ENCODE data around the gene GCDH.
"Not testable (repeated sequence)": the region's sequence is repeated elsewhere in the genome, so short reads cannot be mapped to it uniquely, and the experiment has no call there.

Gene GCDH

DNA sequence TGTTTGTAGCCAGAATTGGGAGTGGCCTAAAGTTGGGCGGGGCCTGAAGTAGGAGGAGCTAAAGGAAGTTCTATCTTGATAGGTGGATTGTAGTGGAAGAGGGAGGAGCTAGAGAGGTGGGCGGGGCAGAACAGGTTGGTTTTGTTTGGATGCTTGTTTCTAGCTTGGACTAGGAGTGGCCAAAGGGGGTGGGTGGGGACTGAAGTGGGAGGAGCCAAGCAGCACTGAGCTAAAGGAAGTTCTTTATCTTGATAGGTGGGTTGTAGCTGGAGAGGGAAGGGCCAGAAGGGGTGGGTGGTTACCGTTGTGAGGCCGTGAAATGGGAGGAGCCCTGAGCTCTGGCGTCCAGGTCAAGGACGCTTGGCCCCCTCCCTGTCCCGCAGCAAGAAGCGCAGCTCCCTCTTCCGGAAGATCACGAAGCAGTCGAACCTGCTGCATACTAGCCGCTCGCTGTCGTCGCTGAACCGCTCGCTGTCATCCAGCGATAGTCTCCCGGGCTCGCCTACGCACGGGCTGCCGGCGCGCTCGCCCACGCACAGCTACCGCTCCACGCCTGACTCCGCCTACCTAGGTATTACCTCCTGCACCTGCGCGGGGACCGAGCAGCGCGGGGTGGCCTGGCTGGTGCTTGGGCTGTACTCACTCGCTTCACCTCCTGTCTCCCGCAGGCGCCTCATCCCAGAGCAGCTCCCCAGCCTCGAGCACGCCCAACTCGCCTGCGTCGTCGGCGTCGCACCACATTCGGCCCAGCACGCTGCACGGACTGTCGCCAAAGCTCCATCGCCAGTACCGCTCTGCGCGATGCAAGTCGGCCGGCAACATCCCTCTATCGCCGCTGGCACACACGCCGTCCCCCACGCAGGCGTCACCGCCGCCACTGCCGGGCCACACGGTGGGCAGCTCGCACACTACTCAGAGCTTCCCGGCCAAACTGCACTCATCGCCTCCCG, 17.7 kb upstream of the GCDH start:
- DNase-seq (ENCODE audit: low read depth in 2 of 2, low spot score in 1 of 2) = peak in 1 of 2 donors; percentile 40

DNA sequence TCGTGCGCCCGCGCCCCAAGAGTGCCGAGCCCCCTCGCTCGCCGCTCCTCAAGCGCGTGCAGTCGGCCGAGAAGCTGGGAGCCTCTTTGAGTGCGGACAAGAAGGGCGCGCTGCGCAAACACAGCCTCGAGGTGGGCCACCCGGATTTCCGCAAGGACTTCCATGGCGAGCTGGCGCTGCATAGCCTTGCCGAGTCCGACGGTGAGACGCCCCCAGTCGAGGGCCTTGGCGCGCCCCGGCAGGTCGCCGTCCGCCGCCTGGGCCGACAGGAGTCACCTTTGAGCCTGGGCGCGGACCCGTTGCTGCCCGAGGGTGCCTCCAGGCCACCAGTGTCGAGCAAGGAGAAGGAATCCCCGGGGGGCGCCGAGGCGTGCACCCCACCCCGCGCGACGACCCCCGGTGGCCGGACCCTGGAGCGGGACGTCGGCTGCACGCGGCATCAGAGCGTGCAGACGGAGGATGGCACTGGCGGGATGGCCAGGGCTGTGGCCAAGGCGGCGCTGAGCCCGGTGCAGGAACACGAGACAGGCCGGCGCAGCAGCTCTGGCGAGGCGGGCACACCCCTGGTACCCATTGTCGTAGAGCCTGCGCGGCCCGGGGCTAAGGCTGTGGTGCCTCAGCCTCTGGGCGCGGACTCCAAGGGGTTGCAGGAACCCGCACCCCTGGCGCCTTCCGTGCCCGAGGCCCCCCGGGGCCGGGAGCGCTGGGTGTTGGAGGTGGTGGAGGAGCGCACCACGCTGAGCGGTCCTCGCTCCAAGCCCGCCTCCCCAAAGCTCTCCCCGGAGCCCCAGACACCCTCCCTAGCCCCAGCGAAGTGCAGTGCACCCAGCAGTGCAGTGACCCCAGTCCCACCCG, 16.8 kb upstream of the GCDH start:
- DNase-seq (ENCODE audit: low read depth in 2 of 2, low spot score in 1 of 2) = no peak

DNA sequence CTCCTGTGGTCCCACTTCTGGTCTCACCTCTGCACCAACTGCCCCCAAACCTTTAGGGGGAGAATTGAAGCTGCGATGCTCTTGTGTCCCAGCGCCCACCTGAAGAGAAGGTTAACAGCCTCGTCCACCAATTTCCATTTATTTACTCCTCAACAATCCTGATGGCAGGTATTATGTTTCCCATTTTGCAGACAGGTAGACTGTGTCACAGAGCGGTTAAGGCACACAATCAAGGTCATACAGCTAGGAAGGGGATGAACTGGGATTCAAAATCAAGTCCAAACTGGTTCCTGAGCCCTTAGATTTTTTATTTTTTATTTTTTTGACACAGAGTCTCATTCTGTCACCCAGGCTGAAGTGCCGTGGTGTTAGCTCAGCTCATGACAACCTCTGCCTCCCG, 15.9 kb upstream of the GCDH start:
- DNase-seq (ENCODE audit: low read depth in 2 of 2, low spot score in 1 of 2) = no peak

DNA sequence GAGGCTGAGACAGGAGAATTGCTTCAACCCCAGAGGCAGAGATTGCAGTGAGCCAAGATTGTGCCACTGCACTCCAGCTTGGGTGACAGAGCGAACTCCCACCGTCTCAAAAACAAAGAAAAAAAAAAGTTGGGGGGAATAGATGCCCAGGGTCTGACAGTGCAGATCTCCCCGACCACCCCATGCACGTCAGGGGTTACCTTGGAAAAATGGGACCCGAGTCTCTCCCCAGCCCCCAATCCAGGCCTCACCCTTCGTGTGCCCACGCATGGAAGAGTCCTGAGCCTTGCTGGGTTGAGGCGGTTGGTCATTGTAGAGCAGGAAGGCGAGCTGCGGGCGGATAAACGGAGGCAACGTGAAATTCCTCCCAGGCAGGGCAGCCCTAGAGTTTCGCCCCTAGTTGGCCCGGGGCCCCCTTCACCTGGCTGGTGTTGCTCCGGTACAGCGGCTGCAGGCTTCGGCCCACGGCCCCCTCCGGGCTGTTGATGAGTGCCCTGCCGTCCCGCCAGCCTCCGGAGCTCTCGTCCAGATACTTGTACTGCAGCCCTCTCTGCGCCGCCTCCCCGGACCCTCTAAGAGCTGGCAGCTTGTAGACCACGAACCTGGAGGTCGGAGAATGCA, 10.3 kb upstream of the GCDH start:
- no peak for DNase-seq (ENCODE audit: low read depth in 2 of 2, low spot score in 1 of 2)

DNA sequence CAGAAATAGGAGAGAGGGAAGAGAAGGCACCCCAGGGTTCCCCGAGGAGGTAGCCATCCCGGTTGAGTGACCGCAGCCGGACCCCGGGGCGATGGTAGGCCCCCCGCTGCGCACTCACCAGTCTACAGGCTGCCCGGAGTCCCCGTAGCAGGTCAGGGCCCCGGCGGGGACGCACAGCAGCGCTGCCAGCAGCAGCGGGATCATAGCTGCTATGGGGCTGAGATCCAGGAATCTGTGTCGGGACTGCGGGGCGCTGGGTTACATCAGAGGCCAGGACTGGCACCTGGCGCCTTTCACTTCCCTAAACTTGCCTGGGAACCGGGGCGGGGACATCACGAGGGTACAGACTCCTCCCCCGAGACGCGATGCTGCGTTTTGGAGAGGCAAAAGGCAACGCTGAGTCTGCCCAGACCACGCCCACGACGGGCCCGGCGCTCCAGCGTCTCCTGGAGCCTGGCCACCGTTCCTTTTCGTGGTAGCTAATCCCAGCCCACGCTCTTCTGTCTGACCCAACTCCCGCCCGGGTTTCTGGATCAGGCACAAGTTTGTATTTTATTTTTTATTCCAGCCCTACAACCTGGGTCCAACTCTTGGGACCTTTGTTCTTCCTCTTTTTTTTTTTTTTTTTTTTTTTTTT, 9.7 kb upstream of the GCDH start, which contains the start of gene DNASE2:
DNASE2 (minus strand) TSS at position 278 of the 637 bp plus-strand sequence; CDS start at position 204, 74 bp downstream.
- peak; percentile 72 to 77 for DNase-seq (ENCODE audit: low read depth in 2 of 2, low spot score in 1 of 2)

DNA sequence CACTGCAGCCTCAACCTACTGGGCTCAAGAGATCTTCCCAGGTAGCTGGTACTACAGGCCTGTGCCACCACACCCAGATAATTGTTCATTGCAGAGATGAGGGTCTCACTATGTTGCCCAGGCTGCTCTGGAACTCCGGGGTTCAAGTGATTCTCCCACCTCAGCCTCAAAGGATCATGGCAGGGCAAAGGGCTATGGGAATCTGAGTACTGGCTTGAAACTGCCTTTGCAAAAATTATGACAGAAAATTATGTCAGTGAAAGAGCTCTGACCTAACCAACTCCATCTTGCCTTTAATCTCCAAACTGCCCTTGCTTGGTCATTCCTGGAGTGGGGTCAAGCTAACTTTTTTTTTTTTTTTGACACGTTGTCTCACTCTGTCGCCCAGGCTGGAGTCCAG, 8.4 kb upstream of the GCDH start:
- no peak for DNase-seq (ENCODE audit: low read depth in 2 of 2, low spot score in 1 of 2)

DNA sequence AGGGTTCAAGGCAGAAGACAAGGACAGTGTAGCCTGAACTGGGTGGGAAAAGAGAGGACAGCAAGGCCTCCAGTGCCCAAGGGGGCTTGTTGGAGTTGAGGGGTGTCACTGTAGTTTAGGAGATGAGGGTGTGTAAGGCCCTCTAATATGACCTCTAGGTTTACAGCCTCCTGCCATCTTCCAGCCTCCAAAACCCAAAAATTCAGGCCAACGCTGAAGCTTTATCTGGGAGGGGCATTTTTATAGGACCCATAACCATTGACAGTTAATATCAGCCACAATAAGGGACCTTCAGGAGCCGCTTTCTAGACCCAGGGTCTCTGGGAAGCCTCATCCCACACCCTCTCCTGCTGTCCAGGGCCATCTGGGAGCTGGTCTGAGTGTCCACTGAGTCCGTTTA, 6.8 kb upstream of the GCDH start:
- DNase-seq (ENCODE audit: low read depth in 2 of 2, low spot score in 1 of 2) = no peak

DNA sequence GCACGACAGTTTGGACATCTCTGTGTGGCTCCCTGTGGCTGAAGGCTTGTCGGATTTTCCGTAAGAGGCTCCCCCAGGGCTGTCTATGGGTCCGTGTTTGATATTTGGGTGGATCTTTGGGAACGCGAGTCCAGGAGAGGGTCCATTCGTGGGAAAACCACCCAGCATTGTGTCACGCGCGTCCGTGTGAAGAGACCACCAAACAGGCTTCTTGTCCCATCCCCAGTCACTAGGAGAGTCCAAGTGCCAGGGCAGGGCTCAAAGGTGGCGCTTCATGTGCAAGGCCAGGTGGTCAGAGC, 6.4 kb upstream of the GCDH start:
- DNase-seq (ENCODE audit: low read depth in 2 of 2, low spot score in 1 of 2) = no peak

DNA sequence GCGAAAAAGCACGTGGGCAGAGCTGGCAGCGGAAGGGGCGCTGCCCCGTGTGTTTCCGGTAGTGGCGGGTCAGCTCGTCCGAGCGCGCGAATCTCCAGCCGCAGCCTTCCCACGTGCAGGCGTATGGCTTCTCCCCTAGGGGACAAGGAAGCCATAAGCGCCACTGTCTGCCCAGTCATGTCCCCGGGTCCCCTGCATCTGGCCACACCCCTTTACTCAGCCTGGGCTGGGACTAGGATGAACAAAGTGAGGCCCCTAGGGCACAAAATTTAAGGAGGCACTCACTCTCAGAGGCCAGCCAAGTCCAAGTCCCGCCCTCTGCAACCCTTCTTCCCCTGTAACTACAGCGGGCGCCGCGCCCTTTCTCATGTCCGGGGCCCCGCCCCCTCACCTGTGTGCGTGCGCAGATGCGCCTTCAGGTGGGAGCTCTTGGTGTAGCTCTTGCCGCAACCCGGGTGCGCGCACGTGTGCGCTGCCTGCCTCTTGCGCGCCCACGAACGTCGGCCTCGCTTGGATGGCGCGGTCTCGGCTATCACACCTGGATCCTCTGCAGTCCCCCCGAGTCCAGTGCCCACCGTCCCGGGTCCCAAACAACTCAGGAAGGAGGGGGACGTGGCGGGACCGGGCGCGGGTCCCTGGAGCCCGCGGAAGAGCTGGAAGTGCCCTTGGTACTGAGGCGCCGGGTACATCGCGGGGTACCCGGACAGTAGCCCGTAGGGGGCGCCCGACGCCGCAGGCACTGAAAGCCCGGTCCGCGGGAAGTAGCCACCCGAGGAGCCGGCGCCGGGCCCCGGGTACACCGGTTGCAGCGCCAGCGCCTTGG, 5.8 kb upstream of the GCDH start:
- peak; percentile 64 to 76 for DNase-seq (ENCODE audit: low read depth in 2 of 2, low spot score in 1 of 2)

DNA sequence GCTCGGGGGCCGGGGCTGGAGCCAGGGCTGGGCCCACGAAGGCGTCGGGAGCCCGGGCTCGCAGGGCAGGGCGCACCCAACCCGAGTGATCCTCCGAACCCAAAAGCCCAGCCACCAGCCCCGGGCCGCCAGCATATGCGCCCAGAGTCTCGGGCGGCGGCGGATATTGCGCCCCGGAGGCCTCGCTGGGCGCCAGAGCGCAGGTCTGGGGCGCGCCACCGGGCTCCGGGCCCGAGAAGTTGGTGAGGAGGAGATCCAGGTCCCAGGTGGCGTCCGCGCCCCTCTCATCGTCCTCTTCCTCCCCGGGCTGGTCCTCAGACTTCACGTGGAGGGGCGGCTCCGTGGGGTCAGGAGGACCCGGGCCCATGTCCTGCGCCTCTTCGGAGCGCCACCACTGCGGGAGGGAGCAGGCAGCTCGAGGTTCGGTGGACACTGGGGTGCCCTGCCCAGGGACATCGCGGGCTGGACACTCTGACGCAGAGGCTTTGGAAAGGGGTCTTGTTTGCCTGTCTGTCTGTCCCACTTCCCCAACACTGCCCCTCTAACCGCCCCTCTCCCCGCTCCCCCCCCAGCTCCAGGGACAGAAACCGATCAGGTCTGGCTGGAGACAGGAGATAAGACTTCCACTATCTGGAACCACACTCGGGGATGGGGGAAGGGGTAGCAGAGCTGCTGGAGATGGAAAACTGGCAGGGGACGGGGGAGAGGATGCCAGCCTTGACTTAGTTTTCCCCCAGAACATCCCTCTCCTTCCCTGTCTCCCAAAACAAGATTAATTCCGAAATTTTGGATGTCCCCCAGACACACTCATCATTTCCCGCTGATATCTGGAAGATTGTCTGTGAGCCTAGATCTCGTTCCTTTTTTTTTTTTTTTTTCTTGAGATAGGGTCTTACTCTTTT, 5.0 kb upstream of the GCDH start:
- no peak for DNase-seq (ENCODE audit: low read depth in 2 of 2, low spot score in 1 of 2)

DNA sequence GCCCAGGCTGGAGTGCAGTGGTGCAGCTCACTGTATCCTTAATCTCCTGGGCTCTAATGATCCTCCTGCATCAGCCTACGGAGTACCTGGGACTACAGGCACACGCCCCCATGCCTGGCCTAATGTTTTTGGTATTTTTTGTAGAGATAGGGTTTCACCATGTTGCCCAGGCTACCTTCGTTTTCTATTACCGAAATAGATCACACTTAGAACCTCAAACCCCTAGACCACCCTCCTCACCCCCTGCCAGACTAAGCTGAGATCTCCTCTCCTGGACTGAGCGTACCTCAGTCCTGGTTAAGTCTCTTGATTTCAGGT, 4.3 kb upstream of the GCDH start:
- no peak for DNase-seq (ENCODE audit: low read depth in 2 of 2, low spot score in 1 of 2)

DNA sequence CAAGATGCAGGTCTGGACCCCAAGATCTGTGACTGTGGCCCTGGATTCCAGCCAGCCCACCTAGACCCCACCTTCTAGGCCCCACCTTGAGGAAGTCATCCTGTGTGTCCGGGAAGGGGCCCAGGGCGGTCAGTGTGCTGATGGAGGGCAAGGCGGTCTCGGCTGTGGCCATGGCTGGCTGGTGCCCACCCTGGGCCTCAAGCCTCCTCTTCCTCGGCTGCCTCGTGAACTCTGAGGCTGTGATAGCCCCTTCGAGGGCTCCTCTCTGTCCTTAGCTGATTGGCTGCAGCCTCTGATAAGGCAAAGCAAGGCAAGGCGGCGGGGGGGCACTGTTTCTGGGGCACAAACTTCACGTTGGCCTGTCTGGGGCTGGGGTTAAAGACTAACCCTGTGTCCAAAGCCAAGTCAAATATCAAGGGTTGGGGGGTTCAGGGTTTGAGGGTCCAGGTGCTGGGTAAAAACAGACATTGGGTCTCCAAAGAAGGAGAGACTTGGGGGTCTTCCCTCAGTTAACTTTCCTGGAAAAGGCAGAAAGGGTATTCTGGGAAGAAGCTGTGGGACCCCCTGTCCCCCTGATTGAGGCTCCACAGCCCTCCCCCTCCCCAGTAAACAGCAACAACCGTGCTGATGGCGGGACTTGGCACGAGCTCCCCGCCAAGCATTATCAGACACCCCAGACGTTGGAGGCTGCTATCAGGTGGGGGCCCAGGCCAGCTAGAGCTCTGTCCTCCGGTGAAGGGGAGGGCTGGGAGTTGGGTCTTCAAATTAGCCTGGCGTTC, 3.8 kb upstream of the GCDH start, which contains the start of gene KLF1:
KLF1 (minus strand) TSS at position 233 of the 779 bp plus-strand sequence; CDS start at position 172, 61 bp downstream.
- DNase-seq (ENCODE audit: low read depth in 2 of 2, low spot score in 1 of 2) = no peak

DNA sequence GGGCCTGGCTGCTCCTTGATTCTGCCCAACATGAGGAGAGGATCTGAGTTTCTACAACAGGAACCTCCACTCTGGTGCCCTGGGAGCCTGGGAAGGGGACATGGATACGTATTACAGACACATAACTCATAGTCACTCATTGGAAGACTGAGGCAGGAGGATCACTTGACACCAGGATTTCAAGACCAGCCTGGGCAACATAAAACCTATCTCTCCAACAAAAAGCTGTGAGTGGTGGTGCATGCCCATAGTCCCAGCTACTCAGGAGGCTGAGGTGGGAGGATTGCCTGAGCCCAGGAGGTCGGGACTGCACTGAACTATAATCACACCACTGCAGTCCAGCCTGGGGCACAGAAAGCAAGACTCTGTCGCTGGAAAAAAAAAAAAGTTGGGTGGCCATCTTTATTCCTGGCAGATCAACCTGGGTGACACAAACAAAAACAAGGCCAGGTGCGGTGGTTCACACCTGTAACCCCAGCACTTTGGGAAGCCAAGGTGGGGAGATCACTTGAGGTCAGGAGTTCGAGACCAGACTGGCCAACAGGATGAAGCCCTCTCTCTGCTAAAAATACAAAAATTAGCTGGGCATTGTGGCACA, 2.9 kb upstream of the GCDH start:
- DNase-seq (ENCODE audit: low read depth in 2 of 2, low spot score in 1 of 2) = no peak

DNA sequence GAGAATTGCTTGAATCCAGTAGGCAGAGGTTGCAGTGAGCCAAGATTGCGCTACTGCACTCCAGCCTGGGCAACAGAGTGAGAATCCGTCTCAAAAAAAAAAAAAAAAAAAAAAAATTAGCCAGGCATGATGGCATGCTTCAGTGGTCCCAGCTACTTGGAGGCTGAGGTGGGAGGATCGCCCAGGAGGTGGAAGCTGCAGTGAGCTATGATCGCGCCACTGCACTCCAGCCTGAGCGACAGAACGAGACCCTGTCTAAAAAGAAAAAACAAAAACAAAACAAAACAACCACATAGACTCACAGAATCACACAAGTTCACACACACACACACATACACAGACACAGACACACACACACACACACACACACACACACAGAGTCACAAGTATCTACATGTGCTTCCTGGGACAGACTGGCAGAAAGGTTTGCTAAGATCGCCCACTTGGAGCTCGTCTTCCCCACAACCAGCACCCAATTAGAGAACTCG, 617 bp upstream of the GCDH start:
- not testable (repeated sequence) for DNase-seq (ENCODE audit: low read depth in 2 of 2, low spot score in 1 of 2)

DNA sequence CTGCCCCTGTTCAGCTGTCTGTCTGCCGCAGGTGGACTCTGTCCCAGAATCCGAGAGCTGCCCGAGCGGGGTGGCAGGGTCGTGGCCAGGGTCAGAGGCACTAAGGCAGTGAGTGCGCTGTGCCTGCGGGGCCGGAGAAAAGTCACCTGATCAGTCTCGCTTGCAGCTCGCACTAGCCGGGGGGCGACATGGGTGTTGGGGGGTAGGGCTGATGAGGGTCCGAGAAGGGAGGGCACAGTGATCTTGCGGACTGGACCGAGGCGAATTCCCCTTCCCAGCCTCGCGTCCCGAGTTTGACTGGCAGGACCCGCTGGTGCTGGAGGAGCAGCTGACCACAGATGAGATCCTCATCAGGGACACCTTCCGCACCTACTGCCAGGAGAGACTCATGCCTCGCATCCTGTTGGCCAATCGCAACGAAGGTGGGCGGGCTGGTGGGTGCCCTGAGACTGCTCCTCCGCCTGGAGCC, 627 bp downstream of the GCDH start:
- DNase-seq (ENCODE audit: low read depth in 2 of 2, low spot score in 1 of 2) = no peak

DNA sequence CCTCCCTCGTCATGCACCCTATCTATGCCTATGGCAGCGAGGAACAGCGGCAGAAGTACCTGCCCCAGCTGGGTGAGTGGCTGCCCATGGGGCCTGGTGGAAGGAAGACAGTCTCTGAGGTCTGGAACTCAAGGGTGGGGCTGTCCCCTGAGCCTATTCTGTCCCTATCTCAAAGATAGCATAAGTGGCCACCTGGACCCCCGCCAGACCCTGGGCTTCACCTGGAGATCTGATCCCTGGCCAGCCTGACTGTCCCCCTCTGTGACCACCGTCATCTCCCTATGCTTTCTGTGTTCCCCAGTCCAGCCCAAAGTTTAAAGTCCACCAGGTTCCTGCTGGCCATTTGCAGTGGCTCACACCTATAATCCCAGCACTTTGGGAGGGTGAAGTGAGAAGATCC, 2.6 kb downstream of the GCDH start:
- DNase-seq (ENCODE audit: low read depth in 2 of 2, low spot score in 1 of 2) = no peak

DNA sequence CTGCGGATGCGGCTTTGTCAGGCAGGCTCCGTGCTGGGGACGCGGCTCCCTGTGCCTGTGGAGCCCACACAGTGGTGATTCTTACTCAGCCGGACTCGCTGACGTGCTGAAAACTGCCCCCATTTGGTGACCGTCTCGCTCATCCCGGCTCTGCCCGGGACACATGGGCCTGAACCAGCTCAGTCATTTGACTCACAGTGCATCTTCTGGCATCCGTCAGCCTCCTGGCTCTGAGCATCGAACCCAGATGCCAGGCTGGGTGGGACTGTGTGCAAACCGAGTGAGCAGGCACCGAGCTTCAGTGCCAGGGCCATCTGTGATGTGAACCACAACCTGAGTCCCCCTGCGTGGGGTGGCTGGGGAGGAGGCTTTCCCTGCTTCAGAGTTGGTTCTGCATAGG, 5.5 kb downstream of the GCDH start:
- no peak for DNase-seq (ENCODE audit: low read depth in 2 of 2, low spot score in 1 of 2)

All from stimulated activated CD8-positive, alpha-beta memory T cell treated with anti-CD3 and anti-CD28 coated beads, Interleukin-4, amount 100 ng/mL, for 4 hours (primary cell).